Activated naive CD8-positive, alpha-beta T cell treated with anti-CD3 and anti-CD28 coated beads for 36 hours (primary cell): Measurements from ENCODE around the gene SIGLEC1. TPM values are rescaled to one million over a fixed set of nuclear protein-coding genes. Genes with fewer than 3 reads are reported as not detected.

Source experiments
- DNase-seq: peaks from one replicate; pipeline ENCODE4 v3.0.0; 2021
- H3K27ac Mint-ChIP-seq: one replicate; pipeline ENCODE4 v1.8.0; 2022; ENCODE audit warnings: mild to moderate bottlenecking, moderate library complexity, mixed read lengths
- H3K27me3 Mint-ChIP-seq: one replicate; pipeline ENCODE4 v1.8.0; 2022; ENCODE audit warnings: mild to moderate bottlenecking, mixed read lengths
- H3K36me3 Mint-ChIP-seq: one replicate; pipeline ENCODE4 v1.8.0; 2021; ENCODE audit warnings: mild to moderate bottlenecking, mixed read lengths
- H3K4me1 Mint-ChIP-seq: one replicate; pipeline ENCODE4 v1.8.0; 2021; ENCODE audit warnings: mixed read lengths
- H3K4me3 Mint-ChIP-seq: one replicate; pipeline ENCODE4 v1.8.0; 2022; ENCODE audit warnings: mild to moderate bottlenecking, moderate library complexity, mixed read lengths
- H3K9me3 Mint-ChIP-seq: one replicate; pipeline ENCODE4 v1.8.0; 2022; ENCODE audit warnings: mixed read lengths
- total RNA-seq, 2 experiments: library from RNA; stranded (reverse); gene quantifications; one replicate each; pipeline ENCODE4 v1.2.3, GENCODE V29; 2021

The SIGLEC1 gene
- not detected for total RNA-seq

- Mint-ChIP-seq H3K27me3 (peaks cover 7% of the 10 kb centered on the region), H3K36me3 (no peaks in the 10 kb centered on the region), H3K27ac (no peak within 1 kb of the TSS), H3K9me3 (no peaks in the 10 kb centered on the region), H3K4me1 (no peaks in the 10 kb centered on the region), H3K4me3 (no peak within 1 kb of the TSS)
- DNase-seq, result no peak
Measured at GRCh38 chr20:3712279-3712873, at the start of gene SIGLEC1. Gene SIGLEC1 (minus strand): TSS chr20:3712600. CDS start chr20:3707128, 5,472 bp downstream.

GRCh38 chr20:3760655-3761348, 48.4 kb upstream of the SIGLEC1 start:
- Mint-ChIP-seq H3K27ac (no peak overlapping the region), H3K4me3 (no peak overlapping the region), H3K36me3 (peaks cover 7% of the 10 kb centered on the region), H3K9me3 (no peaks in the 10 kb centered on the region), H3K27me3 (no peaks in the 10 kb centered on the region), H3K4me1 (peaks cover 10% of the 10 kb centered on the region)
- DNase-seq, result no peak

- H3K9me3 Mint-ChIP-seq, result no peaks in the 10 kb centered on the region
- H3K36me3 Mint-ChIP-seq, result peaks cover 7% of the 10 kb centered on the region
- no peak overlapping the region for H3K4me3 Mint-ChIP-seq
- H3K27ac Mint-ChIP-seq, result no peak overlapping the region
- H3K27me3 Mint-ChIP-seq, result no peaks in the 10 kb centered on the region
- H3K4me1 Mint-ChIP-seq, result peaks cover 4% of the 10 kb centered on the region
- no peak for DNase-seq
Measured at GRCh38 chr20:3759884-3760283, 47.5 kb upstream of the SIGLEC1 start.

- no peak for DNase-seq
- no peaks in the 10 kb centered on the region for H3K9me3 Mint-ChIP-seq
- peaks cover 7% of the 10 kb centered on the region for H3K36me3 Mint-ChIP-seq
Measured at GRCh38 chr20:3759316-3759823, 47.0 kb upstream of the SIGLEC1 start.

GRCh38 chr20:3758566-3758965, 46.2 kb upstream of the SIGLEC1 start:
- Mint-ChIP-seq H3K4me3 (no peak overlapping the region), H3K36me3 (peaks cover 7% of the 10 kb centered on the region), H3K27ac (no peak overlapping the region), H3K9me3 (no peaks in the 10 kb centered on the region), H3K4me1 (peaks cover 4% of the 10 kb centered on the region), H3K27me3 (no peaks in the 10 kb centered on the region)
- DNase-seq, result no peak

More at GRCh38 chr20:3759316-3759823, 47.0 kb upstream of the SIGLEC1 start:
- Mint-ChIP-seq H3K27me3 (no peaks in the 10 kb centered on the region), H3K27ac (no peak overlapping the region), H3K4me1 (peaks cover 4% of the 10 kb centered on the region), H3K4me3 (no peak overlapping the region)

- Mint-ChIP-seq H3K9me3 (no peaks in the 10 kb centered on the region), H3K27ac (no peak overlapping the region), H3K36me3 (peaks cover 6% of the 10 kb centered on the region), H3K27me3 (no peaks in the 10 kb centered on the region), H3K4me3 (no peak overlapping the region), H3K4me1 (peaks cover 9% of the 10 kb centered on the region)
- no peak for DNase-seq
Measured at GRCh38 chr20:3757268-3757667, 44.9 kb upstream of the SIGLEC1 start.

GRCh38 chr20:3755814-3756480, 43.5 kb upstream of the SIGLEC1 start:
- Mint-ChIP-seq H3K27me3 (no peaks in the 10 kb centered on the region), H3K27ac (no peak overlapping the region), H3K4me1 (peaks cover 8% of the 10 kb centered on the region), H3K4me3 (no peak overlapping the region), H3K36me3 (peaks cover 2% of the 10 kb centered on the region), H3K9me3 (no peaks in the 10 kb centered on the region)
- DNase-seq, result no peak

- Mint-ChIP-seq H3K4me1 (peaks cover 7% of the 10 kb centered on the region), H3K4me3 (no peak overlapping the region), H3K27me3 (no peaks in the 10 kb centered on the region), H3K36me3 (peaks cover 4% of the 10 kb centered on the region), H3K9me3 (no peaks in the 10 kb centered on the region), H3K27ac (no peak overlapping the region)
- no peak for DNase-seq
Measured at GRCh38 chr20:3755269-3755668, 42.9 kb upstream of the SIGLEC1 start.

GRCh38 chr20:3754276-3754630, 41.9 kb upstream of the SIGLEC1 start:
- no peaks in the 10 kb centered on the region for H3K9me3 Mint-ChIP-seq
- H3K27me3 Mint-ChIP-seq, result no peaks in the 10 kb centered on the region
- no peak for DNase-seq
- peaks cover 7% of the 10 kb centered on the region for H3K4me1 Mint-ChIP-seq
- H3K4me3 Mint-ChIP-seq, result no peak overlapping the region
- H3K36me3 Mint-ChIP-seq, result peaks cover 4% of the 10 kb centered on the region
- no peak overlapping the region for H3K27ac Mint-ChIP-seq

GRCh38 chr20:3753501-3754275, 41.3 kb upstream of the SIGLEC1 start:
- DNase-seq, result no peak
- no peaks in the 10 kb centered on the region for H3K9me3 Mint-ChIP-seq
- H3K4me1 Mint-ChIP-seq, result peaks cover 7% of the 10 kb centered on the region
- H3K36me3 Mint-ChIP-seq, result peaks cover 4% of the 10 kb centered on the region
- no peak overlapping the region for H3K27ac Mint-ChIP-seq
- no peaks in the 10 kb centered on the region for H3K27me3 Mint-ChIP-seq
- no peak overlapping the region for H3K4me3 Mint-ChIP-seq

- Mint-ChIP-seq H3K36me3 (peaks cover 4% of the 10 kb centered on the region), H3K4me3 (no peak overlapping the region), H3K9me3 (no peaks in the 10 kb centered on the region), H3K27ac (no peak overlapping the region), H3K4me1 (peaks cover 7% of the 10 kb centered on the region), H3K27me3 (no peaks in the 10 kb centered on the region)
- peak; percentile 30 for DNase-seq
Measured at GRCh38 chr20:3753098-3753497, 40.7 kb upstream of the SIGLEC1 start.

- Mint-ChIP-seq H3K36me3 (peaks cover 4% of the 10 kb centered on the region), H3K4me1 (peaks cover 7% of the 10 kb centered on the region), H3K9me3 (no peaks in the 10 kb centered on the region), H3K27ac (no peak overlapping the region), H3K4me3 (peak overlapping the region; percentile 53), H3K27me3 (peaks cover 3% of the 10 kb centered on the region)
- DNase-seq, result no peak
Measured at GRCh38 chr20:3752386-3752759, 40.0 kb upstream of the SIGLEC1 start.

GRCh38 chr20:3751675-3752385, 39.4 kb upstream of the SIGLEC1 start:
- H3K4me3 Mint-ChIP-seq, result peak overlapping the region; percentile 53
- H3K36me3 Mint-ChIP-seq, result peaks cover 4% of the 10 kb centered on the region
- H3K27ac Mint-ChIP-seq, result no peak overlapping the region
- H3K27me3 Mint-ChIP-seq, result peaks cover 8% of the 10 kb centered on the region
- H3K4me1 Mint-ChIP-seq, result peaks cover 7% of the 10 kb centered on the region
- H3K9me3 Mint-ChIP-seq, result no peaks in the 10 kb centered on the region
- DNase-seq, result peak; percentile 81

- Mint-ChIP-seq H3K4me3 (no peak overlapping the region), H3K27ac (no peak overlapping the region), H3K9me3 (no peaks in the 10 kb centered on the region), H3K36me3 (peaks cover 2% of the 10 kb centered on the region), H3K4me1 (peaks cover 7% of the 10 kb centered on the region), H3K27me3 (peaks cover 11% of the 10 kb centered on the region)
- no peak for DNase-seq
Measured at GRCh38 chr20:3751305-3751674, 38.9 kb upstream of the SIGLEC1 start.
